Skeletal muscle satellite cell (primary cell): ENCODE results near the gene GPR39.
A peak's percentile ranks its signal among the peaks of the same experiment; 100 is the strongest.

Experiments used
- H3K27me3 ChIP-seq: 2 replicates; pipeline ENCODE4 v1.7.0; 2013; ENCODE audit warnings: low read length; ENCODE audit not compliant: control insufficient read depth, insufficient read depth
- H3K36me3 ChIP-seq: 2 replicates; pipeline ENCODE4 v1.7.0; 2013; ENCODE audit warnings: mild to moderate bottlenecking, control low read depth, low read length; ENCODE audit not compliant: insufficient read depth
- H3K4me1 ChIP-seq: 2 replicates; pipeline ENCODE4 v1.7.0; 2013; ENCODE audit warnings: low read length; ENCODE audit not compliant: control insufficient read depth, insufficient read depth
- H3K4me2 ChIP-seq: 2 replicates; pipeline ENCODE4 v1.7.0; 2013; ENCODE audit warnings: mild to moderate bottlenecking, low read length
- H3K4me3 ChIP-seq: 2 replicates; pipeline ENCODE4 v1.7.0; 2013; ENCODE audit warnings: low read length
- H3K9ac ChIP-seq: 2 replicates; pipeline ENCODE4 v1.7.0; 2013; ENCODE audit warnings: mild to moderate bottlenecking, low read depth, low read length, moderate library complexity
- H3K9me3 ChIP-seq: replicated peaks from 2 replicates; pipeline ENCODE4 v1.7.0; 2013; ENCODE audit warnings: mild to moderate bottlenecking, control low read depth, low read length

GPR39 gene

DNA sequence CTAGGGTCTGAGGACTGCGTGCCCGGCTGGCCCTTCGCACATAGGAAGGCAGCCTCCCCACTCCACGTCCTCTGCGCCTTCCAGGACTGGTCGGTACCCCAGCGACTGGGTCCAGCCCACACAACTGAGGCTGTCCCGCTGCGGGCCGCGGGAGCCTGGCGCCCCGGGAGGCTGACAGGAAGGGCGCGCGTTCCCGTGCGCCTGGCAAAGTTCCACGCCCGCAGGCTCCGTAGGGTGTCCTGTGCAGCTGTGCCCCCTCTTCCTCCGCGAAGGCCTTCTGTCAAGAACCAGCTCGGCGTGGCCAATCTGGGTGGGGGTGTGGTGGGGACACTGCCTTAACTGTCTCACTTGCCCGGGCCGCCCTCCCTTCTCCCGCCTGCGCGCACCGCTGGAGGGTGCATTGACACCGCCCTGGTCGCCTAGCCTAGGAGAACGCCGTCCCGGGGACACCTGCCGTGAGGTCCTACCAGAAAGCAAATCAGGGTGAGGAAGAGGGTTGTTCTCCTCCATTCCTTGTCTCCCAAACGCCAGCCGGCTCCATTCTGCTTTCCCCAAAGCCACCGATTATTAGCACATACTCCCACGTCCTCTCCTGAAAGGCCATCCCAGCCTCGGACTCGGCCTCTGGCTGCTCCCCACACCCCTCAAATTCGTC lies 254.0 kb downstream of the GPR39 start:
- no peak overlapping the region for H3K9ac ChIP-seq
- H3K9me3 ChIP-seq: no peaks in the 10 kb centered on the region
- H3K4me2 ChIP-seq: peak overlapping the region; percentile 84
- H3K4me1 ChIP-seq: peaks cover 24% of the 10 kb centered on the region
- no peaks in the 10 kb centered on the region for H3K36me3 ChIP-seq
- H3K4me3 ChIP-seq: peak overlapping the region; percentile 58
- H3K27me3 ChIP-seq: peaks cover 51% of the 10 kb centered on the region

DNA sequence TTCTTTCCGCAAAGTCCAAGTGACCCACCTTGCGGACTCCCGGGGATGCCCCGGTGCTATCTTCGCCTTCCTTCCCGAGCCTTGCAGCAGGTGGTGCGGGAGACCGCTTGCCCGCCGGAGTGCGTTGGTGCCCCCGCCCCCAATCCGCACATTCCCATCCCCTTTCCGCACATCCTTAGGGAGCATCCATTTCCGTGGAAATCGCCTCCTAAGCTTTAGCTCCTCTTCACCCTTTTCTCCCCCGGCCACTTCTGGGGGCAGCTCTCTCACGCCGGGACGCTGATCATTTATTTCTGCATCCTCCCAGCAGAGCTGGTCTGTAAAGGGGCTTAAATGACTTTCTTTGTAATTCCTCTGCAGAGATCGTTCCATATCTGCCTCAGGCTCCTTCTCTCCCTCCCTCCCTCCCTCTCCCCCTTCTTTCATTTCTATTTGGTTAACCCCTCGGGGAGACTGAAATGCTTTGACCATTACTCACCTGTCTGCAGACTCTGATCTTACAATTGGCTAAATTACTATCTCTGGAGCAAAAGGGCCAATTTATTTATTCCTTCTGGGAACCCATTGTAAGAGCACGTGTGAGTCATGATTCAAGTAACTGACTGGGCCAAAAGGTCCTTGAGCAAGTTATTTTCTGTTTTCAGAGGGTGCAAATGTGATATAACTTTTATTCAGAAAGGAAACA lies 254.7 kb downstream of the GPR39 start:
- H3K36me3 ChIP-seq: no peaks in the 10 kb centered on the region
- H3K4me2 ChIP-seq: peak overlapping the region; percentile 84
- peaks cover 49% of the 10 kb centered on the region for H3K27me3 ChIP-seq
- H3K9me3 ChIP-seq: no peaks in the 10 kb centered on the region
- peak overlapping the region; percentile 58 for H3K4me3 ChIP-seq
- H3K9ac ChIP-seq: no peak overlapping the region
- peaks cover 24% of the 10 kb centered on the region for H3K4me1 ChIP-seq

DNA sequence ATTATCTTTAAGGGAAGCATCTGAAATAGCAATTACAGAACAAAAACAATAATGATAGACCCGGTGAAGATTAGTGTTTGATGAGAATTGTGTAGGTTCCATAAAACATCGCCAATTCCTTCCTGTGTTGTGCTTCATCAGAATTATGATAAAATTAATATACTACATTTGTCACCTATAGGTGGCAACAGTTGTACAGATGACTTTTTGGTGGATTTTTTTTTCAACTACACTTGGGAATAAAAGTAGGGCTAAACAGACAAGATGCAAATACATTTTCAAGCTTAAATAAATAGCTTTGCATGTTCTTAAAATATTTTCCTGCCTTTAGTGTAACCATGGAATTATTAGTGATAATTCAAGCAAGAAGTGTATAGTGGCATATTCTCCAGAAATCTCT lies 260.4 kb downstream of the GPR39 start:
- H3K9me3 ChIP-seq: no peaks in the 10 kb centered on the region
- H3K27me3 ChIP-seq: no peaks in the 10 kb centered on the region
- H3K4me2 ChIP-seq: no peak overlapping the region
- no peak overlapping the region for H3K9ac ChIP-seq
- no peak overlapping the region for H3K4me3 ChIP-seq
- H3K36me3 ChIP-seq: no peaks in the 10 kb centered on the region
- no peaks in the 10 kb centered on the region for H3K4me1 ChIP-seq

DNA sequence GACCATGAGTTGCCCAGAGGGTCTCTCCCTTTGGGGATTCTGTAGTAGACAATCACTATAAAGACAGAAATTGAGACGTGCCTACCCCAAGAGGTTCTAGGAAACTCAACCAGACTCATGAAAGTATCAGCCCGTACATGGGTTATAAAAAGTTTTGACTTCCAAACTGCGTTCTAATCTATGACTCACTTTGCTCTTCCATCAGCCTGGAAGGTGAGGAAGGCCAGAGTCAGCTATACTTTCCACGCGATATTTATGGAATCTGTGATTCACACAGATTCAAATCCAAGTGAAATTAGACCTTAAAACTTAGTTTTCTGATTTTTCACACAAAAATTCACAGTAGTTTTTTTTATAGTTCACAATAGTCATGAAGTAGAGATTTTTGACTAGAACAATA lies 261.1 kb downstream of the GPR39 start:
- Histone ChIP-seq H3K9me3 (no peaks in the 10 kb centered on the region), H3K4me1 (no peaks in the 10 kb centered on the region), H3K9ac (no peak overlapping the region), H3K36me3 (no peaks in the 10 kb centered on the region), H3K4me2 (no peak overlapping the region), H3K4me3 (no peak overlapping the region), H3K27me3 (no peaks in the 10 kb centered on the region)

DNA sequence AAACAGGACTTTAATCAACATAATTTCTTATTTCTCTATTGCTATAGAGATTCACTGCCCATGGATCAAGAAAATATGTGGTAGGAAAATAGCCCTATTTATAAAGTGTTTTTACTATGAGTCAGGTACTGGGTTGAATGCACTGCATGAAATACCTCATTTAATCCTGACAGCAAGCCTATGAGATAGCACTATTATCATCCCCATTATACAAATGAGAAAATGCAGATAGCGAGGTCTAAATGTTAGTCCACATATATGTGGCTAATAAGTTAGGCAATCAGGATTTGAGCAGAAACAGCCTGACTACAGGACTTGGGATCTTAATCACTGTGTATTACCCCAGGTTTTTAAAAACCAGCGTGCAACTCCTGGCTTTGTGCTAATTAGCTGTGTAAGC lies 261.9 kb downstream of the GPR39 start:
- no peak overlapping the region for H3K4me3 ChIP-seq
- H3K4me1 ChIP-seq: no peaks in the 10 kb centered on the region
- H3K9me3 ChIP-seq: no peaks in the 10 kb centered on the region
- no peak overlapping the region for H3K9ac ChIP-seq
- no peak overlapping the region for H3K4me2 ChIP-seq
- H3K36me3 ChIP-seq: no peaks in the 10 kb centered on the region
- no peaks in the 10 kb centered on the region for H3K27me3 ChIP-seq

DNA sequence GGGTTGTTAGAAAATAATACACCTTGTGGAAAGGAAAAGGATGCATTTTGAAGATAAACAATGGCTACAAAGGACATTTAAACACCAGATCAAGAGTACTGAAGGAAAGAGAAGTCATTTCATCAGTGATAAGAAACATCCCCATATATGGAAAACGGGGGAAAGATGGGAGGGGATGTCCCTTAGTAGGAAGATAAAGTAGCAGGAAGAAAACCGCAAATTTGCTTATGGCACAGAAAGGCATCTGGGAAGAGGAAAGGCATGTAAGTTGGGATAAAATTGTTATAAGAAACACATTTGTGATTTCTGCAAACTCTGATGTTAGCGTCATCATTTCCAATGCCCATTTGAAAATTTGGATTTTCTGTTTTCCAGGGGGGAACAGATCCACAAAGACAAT lies 263.9 kb downstream of the GPR39 start:
- H3K4me1 ChIP-seq: no peaks in the 10 kb centered on the region
- no peak overlapping the region for H3K9ac ChIP-seq
- no peak overlapping the region for H3K4me3 ChIP-seq
- no peaks in the 10 kb centered on the region for H3K36me3 ChIP-seq
- H3K9me3 ChIP-seq: no peaks in the 10 kb centered on the region
- H3K4me2 ChIP-seq: no peak overlapping the region
- no peaks in the 10 kb centered on the region for H3K27me3 ChIP-seq

DNA sequence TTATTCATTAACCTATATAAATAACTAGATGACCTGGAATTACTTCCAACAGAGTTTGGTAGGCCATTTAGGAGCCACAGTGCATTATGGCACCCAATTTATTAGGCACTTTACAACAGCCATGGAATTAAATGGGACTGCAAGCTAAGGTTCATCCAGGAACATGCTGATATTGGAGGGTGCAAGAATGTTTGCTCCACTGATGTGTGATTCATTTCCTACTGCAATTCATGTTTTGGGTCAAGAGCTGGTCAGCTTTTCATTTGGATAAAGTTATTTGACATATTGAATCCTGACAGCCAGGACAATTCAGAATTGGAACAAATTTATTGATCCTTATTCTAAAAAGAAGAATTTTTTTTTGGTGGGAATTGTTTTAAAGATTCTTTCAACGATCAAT lies 265.2 kb downstream of the GPR39 start:
- no peaks in the 10 kb centered on the region for H3K9me3 ChIP-seq
- H3K9ac ChIP-seq: no peak overlapping the region
- H3K27me3 ChIP-seq: no peaks in the 10 kb centered on the region
- no peaks in the 10 kb centered on the region for H3K4me1 ChIP-seq
- no peaks in the 10 kb centered on the region for H3K36me3 ChIP-seq
- no peak overlapping the region for H3K4me2 ChIP-seq
- no peak overlapping the region for H3K4me3 ChIP-seq

DNA sequence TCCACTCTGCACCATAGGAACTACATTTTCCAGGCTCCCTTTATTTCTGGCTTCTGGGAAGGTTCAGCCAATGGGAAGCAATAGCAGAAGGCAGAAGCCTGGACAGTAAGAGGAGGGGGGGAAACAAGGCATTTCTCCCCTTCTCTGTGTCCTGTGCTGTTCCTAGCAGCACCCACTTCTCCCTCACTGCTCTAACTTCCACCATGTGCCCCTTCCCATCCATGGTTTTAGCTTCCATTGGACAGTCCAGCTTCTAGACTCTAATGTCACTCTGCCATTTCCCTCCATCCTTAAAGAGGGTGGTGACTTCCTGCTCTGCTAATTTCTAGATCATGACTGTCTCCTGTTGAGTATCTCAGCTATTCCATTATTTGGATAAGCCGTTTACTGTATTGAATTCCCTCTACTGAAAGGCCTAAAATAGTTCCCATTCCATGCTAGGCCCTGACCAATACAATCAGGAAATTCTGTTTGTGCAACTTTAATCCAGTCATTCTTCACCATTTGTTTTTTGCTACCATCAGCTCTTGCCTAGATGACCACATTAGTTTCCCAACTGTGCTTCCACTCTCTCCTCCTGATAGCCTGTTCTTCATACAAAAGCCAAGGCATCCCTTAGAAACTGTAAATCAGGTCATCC lies 274.2 kb downstream of the GPR39 start:
- H3K4me1 ChIP-seq: no peaks in the 10 kb centered on the region
- H3K4me2 ChIP-seq: no peak overlapping the region
- no peak overlapping the region for H3K4me3 ChIP-seq
- no peaks in the 10 kb centered on the region for H3K36me3 ChIP-seq
- no peaks in the 10 kb centered on the region for H3K27me3 ChIP-seq
- H3K9me3 ChIP-seq: no peaks in the 10 kb centered on the region
- H3K9ac ChIP-seq: no peak overlapping the region

DNA sequence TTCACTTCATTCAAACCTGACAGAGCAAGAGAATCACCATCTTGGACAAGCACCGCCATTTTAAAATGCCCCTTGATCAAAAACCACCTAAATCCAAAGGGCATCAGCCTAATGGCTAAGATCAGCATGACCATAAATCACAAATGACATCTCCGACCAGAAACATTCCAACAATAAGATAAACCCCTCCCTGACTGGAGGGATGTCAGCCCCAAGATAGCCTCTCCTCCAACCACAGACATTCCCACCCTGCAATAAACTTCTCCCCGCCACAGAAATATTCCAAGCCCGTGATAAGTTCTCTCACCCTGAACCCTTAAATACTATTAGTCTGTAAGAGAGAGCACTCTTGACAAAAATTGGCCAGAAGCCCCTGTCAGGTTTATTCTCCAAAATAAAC lies 275.0 kb downstream of the GPR39 start:
- Histone ChIP-seq H3K9ac (no peak overlapping the region), H3K36me3 (no peaks in the 10 kb centered on the region), H3K27me3 (no peaks in the 10 kb centered on the region), H3K4me2 (no peak overlapping the region), H3K4me1 (no peaks in the 10 kb centered on the region), H3K9me3 (no peaks in the 10 kb centered on the region), H3K4me3 (no peak overlapping the region)

DNA sequence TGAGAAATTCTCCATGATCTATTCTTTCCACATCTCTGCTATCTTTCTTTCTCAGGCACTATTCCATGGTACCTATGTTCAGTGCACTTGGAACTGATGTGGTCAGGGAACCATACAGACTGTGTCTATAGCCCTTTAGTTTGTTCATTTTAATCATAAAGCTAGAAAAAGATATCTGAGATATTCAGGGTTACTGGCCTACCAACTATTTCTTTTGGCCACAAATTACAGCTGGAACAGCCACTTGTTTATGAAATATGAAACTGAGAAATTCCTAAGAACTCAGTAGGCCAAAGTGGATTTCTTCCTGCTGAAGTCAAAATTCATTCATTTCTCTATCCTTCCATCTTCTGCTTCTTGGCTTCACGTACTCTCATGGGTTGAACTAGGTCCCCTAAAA lies 276.2 kb downstream of the GPR39 start:
- no peaks in the 10 kb centered on the region for H3K4me1 ChIP-seq
- no peak overlapping the region for H3K9ac ChIP-seq
- H3K4me3 ChIP-seq: no peak overlapping the region
- H3K36me3 ChIP-seq: no peaks in the 10 kb centered on the region
- no peaks in the 10 kb centered on the region for H3K27me3 ChIP-seq
- no peak overlapping the region for H3K4me2 ChIP-seq
- no peaks in the 10 kb centered on the region for H3K9me3 ChIP-seq
